GM18499 (cell line): ENCODE measurements around the gene KLK5.
"Not testable (repeated sequence)": the region's sequence is repeated elsewhere in the genome, so short reads cannot be mapped to it uniquely, and the experiment has no call there.

ENCODE experiments used
- ATAC-seq: cut with Tn5 transposase; IDR thresholded peaks from one replicate; pipeline ENCODE4 v1.9.1; 2021; ENCODE audit warnings: moderate number of reproducible peaks; ENCODE audit not compliant: insufficient read depth, unreplicated experiment

The KLK5 gene

GRCh38 chr19:50952910-50953309 is at the start of gene KLK5:
Gene KLK5 (minus strand): TSS chr19:50953038. CDS start chr19:50952657, 381 bp downstream.
- no peak for ATAC-seq

- no peak for ATAC-seq
Measured at GRCh38 chr19:51002089-51002532, 49.3 kb upstream of the KLK5 start.

- ATAC-seq, result no peak
Measured at GRCh38 chr19:51001515-51001914, 48.7 kb upstream of the KLK5 start, which contains the start of gene KLK8. Gene KLK8 (minus strand): TSS chr19:51001604. CDS start chr19:51001167, 437 bp downstream.

- ATAC-seq, result no peak
Measured at GRCh38 chr19:51000981-51001380, 48.1 kb upstream of the KLK5 start.

GRCh38 chr19:51000426-51000825 is 47.6 kb upstream of the KLK5 start:
- ATAC-seq, result no peak

- no peak for ATAC-seq
Measured at GRCh38 chr19:50998686-50999085, 45.8 kb upstream of the KLK5 start.

GRCh38 chr19:50998061-50998460 is 45.2 kb upstream of the KLK5 start:
- ATAC-seq, result no peak

- ATAC-seq, result no peak
Measured at GRCh38 chr19:50994129-50994528, 41.3 kb upstream of the KLK5 start.

- ATAC-seq, result no peak
Measured at GRCh38 chr19:50992666-50993035, 39.8 kb upstream of the KLK5 start.

- ATAC-seq, result not testable (repeated sequence)
Measured at GRCh38 chr19:50984416-50984815, 31.6 kb upstream of the KLK5 start.

- ATAC-seq, result no peak
Measured at GRCh38 chr19:50983625-50984292, 30.9 kb upstream of the KLK5 start, which contains the start of gene KLK7. Gene KLK7 (minus strand): TSS chr19:50983917. CDS start chr19:50982399, 1,518 bp downstream.

GRCh38 chr19:50982186-50982585 is 29.3 kb upstream of the KLK5 start:
- no peak for ATAC-seq

- ATAC-seq, result no peak
Measured at GRCh38 chr19:50981587-50982146, 28.8 kb upstream of the KLK5 start.

GRCh38 chr19:50980208-50980607 is 27.4 kb upstream of the KLK5 start:
- ATAC-seq, result no peak

- ATAC-seq, result no peak
Measured at GRCh38 chr19:50979758-50980157, 26.9 kb upstream of the KLK5 start.

- ATAC-seq, result no peak
Measured at GRCh38 chr19:50978772-50979390, 26.0 kb upstream of the KLK5 start.

GRCh38 chr19:50977626-50978025 is 24.8 kb upstream of the KLK5 start:
- ATAC-seq, result no peak

GRCh38 chr19:50975766-50976165 is 22.9 kb upstream of the KLK5 start:
- no peak for ATAC-seq

GRCh38 chr19:50974702-50975556 is 22.1 kb upstream of the KLK5 start:
- no peak for ATAC-seq

GRCh38 chr19:50972795-50973376 is 20.0 kb upstream of the KLK5 start:
- no peak for ATAC-seq
